ENCODE data around the gene SMIM32.

SMIM32 gene

GRCh38 chr5:136207631-136208030, 14.7 kb upstream of the SMIM32 start:
- H3K27ac ChIP-seq (replicated peaks): no peak overlapping the region

GRCh38 chr5:136206361-136206760, 13.4 kb upstream of the SMIM32 start:
- DNase-seq (ENCODE audit: low read depth in 1 of 2, low spot score in 1 of 2): no peak
- no peaks in the 10 kb centered on the region for H3K27me3 ChIP-seq (ENCODE audit: insufficient read depth, poor library complexity, severe bottlenecking)
- TF ChIP-seq SPI1 (IDR thresholded peaks at IDR 0.05; ENCODE audit: borderline replicate concordance, low read depth) (no peak), REST (IDR thresholded peaks at IDR 0.05; ENCODE audit: insufficient replicate concordance, low read depth) (no peak), POLR2AphosphoS5 (IDR thresholded peaks at IDR 0.05; ENCODE audit: low read depth) (no peak), GABPA (IDR thresholded peaks at IDR 0.05; ENCODE audit: low read depth) (no peak), CTCF (IDR thresholded peaks at IDR 0.05; ENCODE audit: insufficient read depth, low read length) (no peak)
- no peak overlapping the region for H3K4me3 ChIP-seq (replicated peaks; ENCODE audit: insufficient read depth, low read length)
- H3K27ac ChIP-seq (replicated peaks): no peak overlapping the region

More at GRCh38 chr5:136207631-136208030, 14.7 kb upstream of the SMIM32 start:
- Histone ChIP-seq H3K27me3 (ENCODE audit: insufficient read depth, poor library complexity, severe bottlenecking) (no peaks in the 10 kb centered on the region), H3K4me3 (replicated peaks; ENCODE audit: insufficient read depth, low read length) (no peak overlapping the region)
- no peak for DNase-seq (ENCODE audit: low read depth in 1 of 2, low spot score in 1 of 2)
- TF ChIP-seq REST (IDR thresholded peaks at IDR 0.05; ENCODE audit: insufficient replicate concordance, low read depth): no peak
- no peak for TF ChIP-seq GABPA (IDR thresholded peaks at IDR 0.05; ENCODE audit: low read depth)
- no peak for TF ChIP-seq CTCF (IDR thresholded peaks at IDR 0.05; ENCODE audit: insufficient read depth, low read length)
- no peak for TF ChIP-seq POLR2AphosphoS5 (IDR thresholded peaks at IDR 0.05; ENCODE audit: low read depth)
- no peak for TF ChIP-seq SPI1 (IDR thresholded peaks at IDR 0.05; ENCODE audit: borderline replicate concordance, low read depth)

GRCh38 chr5:136205941-136206340, 13.0 kb upstream of the SMIM32 start:
- no peak for DNase-seq (ENCODE audit: low read depth in 1 of 2, low spot score in 1 of 2)
- TF ChIP-seq GABPA (IDR thresholded peaks at IDR 0.05; ENCODE audit: low read depth) (no peak), POLR2AphosphoS5 (IDR thresholded peaks at IDR 0.05; ENCODE audit: low read depth) (no peak), SPI1 (IDR thresholded peaks at IDR 0.05; ENCODE audit: borderline replicate concordance, low read depth) (no peak), REST (IDR thresholded peaks at IDR 0.05; ENCODE audit: insufficient replicate concordance, low read depth) (no peak), CTCF (IDR thresholded peaks at IDR 0.05; ENCODE audit: insufficient read depth, low read length) (no peak)
- Histone ChIP-seq H3K4me3 (replicated peaks; ENCODE audit: insufficient read depth, low read length) (no peak overlapping the region), H3K27me3 (ENCODE audit: insufficient read depth, poor library complexity, severe bottlenecking) (no peaks in the 10 kb centered on the region), H3K27ac (replicated peaks) (no peak overlapping the region)
